Gastroesophageal sphincter (tissue), 3 donors: ENCODE results near the gene TMEM139.

Source experiments
- POLR2A ChIP-seq, 2 donors: fragments of 450-650 bp; IDR thresholded peaks; one replicate each; pipeline ENCODE4 v1.6.1; 2017; ENCODE audit warnings: antibody characterized with exemption in 2 of 2, mild to moderate bottlenecking in 2 of 2, moderate library complexity in 1 of 2
- POLR2AphosphoS5 ChIP-seq: sonication (generic); formaldehyde crosslinking; IDR thresholded peaks from one replicate; pipeline ENCODE4 v1.6.1; 2017; ENCODE audit warnings: antibody characterized with exemption
- TF ChIP-seq, protein P1 (sequence below), 4 experiments: fragments of 200-600 bp in 2 of 4; fragments of 450-650 bp in 2 of 4; sonication (generic) in 1 of 4; IDR thresholded peaks; one replicate each; pipeline ENCODE4 v1.5.1; 2017 to 2019; ENCODE audit warnings: antibody characterized with exemption in 4 of 4, mild to moderate bottlenecking in 2 of 4, moderate library complexity in 2 of 4

DNA sequence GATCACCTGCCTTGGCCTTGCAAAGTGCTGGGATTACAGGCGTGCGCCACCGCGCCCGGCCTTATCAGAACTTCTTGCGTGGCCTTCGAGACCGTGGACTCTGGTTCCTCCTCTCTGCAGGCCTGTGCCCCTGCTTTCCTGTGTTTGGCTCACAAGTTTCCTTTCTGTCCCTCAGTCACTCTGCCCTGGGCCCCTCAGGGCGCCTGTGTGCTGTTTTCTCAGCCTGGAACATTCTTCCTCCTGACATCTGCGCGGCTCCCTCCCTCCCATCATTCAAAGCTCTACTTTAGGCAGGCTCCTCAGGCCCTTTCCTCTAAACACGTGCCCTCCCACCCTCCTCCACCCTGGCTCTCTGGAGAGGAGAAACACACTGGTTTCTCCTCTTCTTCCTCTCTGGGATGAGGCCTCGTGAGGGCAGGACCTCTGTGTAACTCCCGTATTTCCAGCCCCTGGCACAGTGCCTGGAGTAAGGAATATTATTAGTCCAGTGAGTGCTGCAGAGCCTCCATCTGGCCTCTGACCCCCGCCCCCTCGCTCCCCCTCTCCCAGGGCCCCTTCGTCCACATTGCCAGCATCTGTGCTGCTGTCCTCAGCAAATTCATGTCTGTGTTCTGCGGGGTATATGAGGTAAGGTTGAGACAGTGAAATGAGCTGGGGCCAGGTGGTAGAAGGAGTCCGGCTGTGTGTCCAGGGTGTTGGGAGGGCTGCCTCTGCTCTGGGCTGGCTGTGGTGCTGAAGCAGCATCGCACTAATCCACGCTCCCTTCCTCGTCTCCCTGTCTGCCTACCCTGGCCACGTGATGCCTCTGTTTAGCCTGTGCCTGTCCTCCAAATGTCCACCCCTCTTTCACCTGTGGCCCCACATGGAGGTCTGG is 38.2 kb downstream of the TMEM139 start:
- TF ChIP-seq, protein P1, sequence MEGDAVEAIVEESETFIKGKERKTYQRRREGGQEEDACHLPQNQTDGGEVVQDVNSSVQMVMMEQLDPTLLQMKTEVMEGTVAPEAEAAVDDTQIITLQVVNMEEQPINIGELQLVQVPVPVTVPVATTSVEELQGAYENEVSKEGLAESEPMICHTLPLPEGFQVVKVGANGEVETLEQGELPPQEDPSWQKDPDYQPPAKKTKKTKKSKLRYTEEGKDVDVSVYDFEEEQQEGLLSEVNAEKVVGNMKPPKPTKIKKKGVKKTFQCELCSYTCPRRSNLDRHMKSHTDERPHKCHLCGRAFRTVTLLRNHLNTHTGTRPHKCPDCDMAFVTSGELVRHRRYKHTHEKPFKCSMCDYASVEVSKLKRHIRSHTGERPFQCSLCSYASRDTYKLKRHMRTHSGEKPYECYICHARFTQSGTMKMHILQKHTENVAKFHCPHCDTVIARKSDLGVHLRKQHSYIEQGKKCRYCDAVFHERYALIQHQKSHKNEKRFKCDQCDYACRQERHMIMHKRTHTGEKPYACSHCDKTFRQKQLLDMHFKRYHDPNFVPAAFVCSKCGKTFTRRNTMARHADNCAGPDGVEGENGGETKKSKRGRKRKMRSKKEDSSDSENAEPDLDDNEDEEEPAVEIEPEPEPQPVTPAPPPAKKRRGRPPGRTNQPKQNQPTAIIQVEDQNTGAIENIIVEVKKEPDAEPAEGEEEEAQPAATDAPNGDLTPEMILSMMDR (IDR thresholded peaks at IDR 0.05): no peak
- TF ChIP-seq POLR2A (IDR thresholded peaks at IDR 0.05) (no peak), POLR2AphosphoS5 (no peak)
